GM19193 (cell line): ENCODE results near the gene PTPRJ.

ENCODE experiments used
- POLR2A ChIP-seq: IDR thresholded peaks from 4 replicates; pipeline ENCODE4 v1.6.1; 2011; ENCODE audit not compliant: insufficient read depth, insufficient read length; ENCODE audit errors: extremely low read depth

The PTPRJ gene

DNA sequence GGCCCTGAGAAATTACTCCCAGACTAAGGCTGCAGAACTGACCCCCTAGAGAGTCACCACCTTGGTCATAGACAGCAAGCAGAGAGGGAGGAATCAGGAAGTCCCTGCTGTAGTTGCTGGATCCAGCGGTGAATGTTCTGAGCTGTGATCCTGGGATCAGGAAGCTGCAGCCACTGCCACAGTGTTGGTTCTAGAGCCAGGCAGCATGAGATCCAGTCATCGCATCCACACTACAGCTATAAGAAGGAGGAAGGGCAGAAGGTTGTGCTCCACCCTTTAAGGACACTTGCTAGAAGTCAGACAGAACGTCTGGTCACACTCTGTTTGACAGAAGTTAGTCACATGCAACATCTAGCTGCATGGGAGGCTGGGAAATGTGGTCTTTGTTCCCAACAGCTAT is 131.5 kb downstream of the PTPRJ start:
- TF ChIP-seq POLR2A: no peak

DNA sequence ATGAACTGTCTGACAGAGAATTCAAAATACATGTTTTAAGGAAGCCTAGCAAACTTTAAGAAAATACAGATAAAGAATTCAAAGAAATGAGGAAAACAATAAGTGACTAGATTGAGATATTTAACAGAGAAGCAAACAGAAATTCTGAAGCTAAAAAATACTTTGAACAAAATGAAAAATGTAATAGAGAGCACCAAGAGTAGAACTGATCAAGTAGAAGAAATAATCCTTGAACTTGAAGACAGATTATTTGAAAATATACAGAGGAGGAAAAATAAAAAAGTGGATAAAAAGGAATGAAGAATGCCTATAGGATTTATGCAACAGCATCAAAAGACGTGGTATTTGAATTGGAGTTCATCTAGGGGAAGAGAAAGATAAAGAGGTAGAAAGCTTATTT is 134.4 kb downstream of the PTPRJ start:
- no peak for TF ChIP-seq POLR2A

DNA sequence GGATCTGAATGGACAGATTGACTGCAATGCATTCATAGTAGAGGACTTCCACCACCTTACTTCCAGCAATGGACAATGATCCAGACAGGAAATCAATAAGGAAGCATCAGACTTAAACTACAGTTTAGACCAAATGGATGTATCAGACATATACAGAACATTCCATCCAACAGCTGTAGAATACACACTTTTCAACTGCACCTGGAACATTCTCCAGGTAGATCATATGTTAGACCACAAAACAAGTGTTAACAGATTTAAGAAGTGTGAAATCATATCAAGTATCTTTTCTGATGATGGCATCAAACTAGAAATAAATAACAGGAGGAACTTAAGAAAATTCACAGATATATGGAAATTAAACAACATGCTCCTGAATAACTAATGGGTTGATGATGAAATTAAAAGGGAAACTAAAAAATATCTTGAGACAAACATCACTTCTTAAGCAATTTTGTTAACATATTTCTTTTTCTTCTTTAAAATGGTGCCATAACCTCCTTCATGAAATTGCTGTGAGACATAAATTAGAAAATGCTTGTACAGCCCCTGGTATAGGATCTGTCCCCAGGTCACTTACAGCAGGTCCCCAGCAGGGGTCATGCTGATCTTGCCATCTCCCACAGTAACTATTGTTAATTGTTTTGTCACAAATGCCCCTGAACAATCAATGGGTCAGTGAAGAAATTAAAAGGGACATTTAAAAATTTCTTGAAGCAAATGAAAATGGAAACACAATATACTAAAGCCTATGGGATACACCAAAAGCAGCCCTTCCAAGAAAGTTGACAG is 136.3 kb downstream of the PTPRJ start:
- TF ChIP-seq POLR2A: no peak

DNA sequence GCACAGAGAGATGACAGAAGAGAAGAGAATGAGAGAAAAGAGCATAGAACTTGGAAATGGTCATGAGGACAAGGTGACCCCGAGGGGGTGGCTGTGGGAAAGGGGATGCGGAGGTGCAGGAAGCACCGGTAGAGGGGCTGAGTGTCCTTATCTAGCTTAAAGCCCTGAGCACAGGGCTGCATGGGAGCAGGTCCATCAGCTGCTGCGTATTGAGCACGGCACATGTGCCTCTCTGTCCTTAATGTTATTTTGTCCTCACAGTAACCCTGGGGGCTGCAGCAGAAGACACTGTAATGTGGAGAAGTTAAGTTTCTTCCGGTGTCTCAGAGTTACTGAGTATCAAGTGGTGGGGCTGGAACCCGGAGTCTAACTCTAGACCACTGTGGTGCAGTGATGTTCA is 141.9 kb downstream of the PTPRJ start:
- TF ChIP-seq POLR2A: no peak

DNA sequence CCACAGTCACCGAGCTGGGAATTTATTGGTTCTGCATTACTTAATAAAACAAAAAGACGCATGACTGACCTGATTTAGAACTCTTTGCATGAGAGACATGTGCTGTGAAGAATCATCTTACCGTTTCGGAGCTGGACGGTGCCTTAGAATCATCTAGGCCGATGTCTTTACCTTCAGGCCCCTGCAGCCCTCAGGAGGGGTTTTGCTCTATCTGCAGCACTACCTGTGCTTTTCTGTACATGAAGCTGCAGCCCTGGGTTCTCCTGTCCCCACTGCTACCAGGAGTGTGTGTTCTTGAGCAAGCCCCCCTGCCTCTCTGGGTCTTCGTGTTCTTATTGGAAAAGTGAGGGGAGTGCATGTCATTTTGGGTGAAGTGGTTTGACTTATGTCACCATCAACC is 142.3 kb downstream of the PTPRJ start:
- TF ChIP-seq POLR2A: no peak

GRCh38 chr11:48123254-48123875 is 143.0 kb downstream of the PTPRJ start:
- TF ChIP-seq POLR2A: no peak

DNA sequence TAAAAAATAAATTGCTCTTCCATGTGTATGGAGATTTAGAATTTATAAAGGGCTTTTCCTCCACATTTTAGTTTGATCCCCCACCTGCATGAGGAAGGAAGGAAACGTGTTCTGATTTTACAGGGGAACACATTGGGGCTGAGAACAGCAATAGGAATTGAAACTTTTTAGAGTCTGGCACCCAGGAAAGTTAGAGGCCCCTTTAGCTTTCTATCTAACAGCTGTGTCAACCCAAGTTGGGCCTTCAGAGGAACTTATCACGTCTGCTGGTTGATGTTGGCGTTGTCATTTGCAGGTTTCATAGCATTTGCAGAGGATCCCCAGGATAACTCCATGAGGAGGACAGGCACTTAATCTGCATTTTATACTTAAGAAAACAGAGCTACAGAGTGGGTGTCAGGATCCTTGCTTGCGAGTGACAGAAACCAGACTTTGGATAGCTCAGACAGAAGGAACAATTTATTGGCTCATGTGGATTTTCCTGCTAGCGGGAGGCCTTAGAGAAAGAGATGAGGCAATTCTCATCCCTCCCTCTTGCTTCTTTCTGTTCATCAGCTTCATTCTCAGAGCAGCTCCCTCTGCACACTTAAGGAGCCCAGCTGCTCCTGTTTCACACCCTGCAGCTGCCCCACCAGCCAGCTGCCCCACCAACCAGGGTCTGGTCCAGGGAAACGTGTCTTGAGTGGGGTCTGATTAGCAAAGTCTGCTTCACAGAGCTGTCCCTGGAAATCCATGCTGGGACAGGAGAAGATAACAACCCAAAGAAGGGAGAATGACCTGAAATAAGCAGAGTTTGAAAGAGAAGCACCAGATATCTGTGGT is 143.8 kb downstream of the PTPRJ start:
- TF ChIP-seq POLR2A: no peak

GRCh38 chr11:48124880-48125279 is 144.5 kb downstream of the PTPRJ start:
- TF ChIP-seq POLR2A: no peak

GRCh38 chr11:48125866-48126265 is 145.5 kb downstream of the PTPRJ start:
- TF ChIP-seq POLR2A: no peak

DNA sequence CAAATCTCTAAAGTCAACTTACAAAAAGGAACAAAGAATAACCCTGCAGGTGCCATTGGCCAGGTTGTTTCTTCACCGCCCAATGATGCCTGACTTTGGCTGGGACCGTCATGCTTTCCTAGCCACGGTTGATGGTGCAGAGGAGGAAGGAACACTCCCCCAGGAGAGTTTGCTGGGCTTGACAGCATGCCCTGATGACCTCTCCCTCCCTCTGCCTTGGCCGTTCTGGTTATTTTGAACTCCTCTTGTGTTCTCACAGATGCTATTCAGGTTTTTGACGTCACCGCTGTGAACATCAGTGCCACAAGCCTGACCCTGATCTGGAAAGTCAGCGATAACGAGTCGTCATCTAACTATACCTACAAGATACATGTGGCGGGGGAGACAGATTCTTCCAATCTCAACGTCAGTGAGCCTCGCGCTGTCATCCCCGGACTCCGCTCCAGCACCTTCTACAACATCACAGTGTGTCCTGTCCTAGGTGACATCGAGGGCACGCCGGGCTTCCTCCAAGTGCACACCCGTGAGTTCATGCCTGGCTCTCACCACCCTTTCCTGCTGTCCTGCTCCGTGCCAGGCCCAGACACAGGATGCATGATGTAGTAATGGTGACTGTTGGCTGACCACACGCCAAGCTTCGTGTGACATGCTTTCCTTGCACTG is 147.3 kb downstream of the PTPRJ start:
- no peak for TF ChIP-seq POLR2A

GRCh38 chr11:48129697-48130395 is 149.5 kb downstream of the PTPRJ start:
- TF ChIP-seq POLR2A: no peak

DNA sequence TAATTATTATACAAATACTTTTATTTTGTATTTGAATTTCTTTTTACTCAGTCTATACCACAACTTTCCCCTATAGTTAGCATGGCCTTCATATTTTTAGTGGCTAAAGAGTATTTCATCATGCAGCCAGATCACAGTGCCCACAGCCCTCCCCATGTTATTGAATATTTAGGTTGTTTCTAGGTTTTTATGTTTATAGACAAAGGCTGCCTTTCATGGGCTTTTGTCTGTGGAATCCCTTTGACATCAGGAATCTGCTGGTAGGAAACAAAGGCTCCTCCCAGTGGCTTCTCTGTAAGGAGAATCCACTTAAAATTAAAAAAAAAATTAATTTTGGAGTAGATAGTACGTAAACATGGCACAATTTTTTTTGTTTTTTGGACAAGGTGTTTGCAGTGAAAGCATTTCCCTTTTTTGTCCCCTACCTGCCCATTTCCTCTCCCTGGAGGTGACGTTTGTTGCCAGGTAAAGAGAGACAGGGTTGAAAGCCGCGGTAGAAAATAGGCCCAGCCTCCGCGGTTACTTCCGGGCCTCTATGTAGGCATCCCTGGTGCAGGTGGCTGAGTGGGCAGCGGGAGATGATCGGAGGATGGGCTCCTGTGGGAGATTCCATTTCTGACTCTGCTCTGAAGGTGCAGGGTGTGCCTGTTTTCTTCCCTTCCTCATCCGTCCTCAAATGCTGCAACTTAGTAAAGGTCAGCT is 154.0 kb downstream of the PTPRJ start:
- TF ChIP-seq POLR2A: no peak

DNA sequence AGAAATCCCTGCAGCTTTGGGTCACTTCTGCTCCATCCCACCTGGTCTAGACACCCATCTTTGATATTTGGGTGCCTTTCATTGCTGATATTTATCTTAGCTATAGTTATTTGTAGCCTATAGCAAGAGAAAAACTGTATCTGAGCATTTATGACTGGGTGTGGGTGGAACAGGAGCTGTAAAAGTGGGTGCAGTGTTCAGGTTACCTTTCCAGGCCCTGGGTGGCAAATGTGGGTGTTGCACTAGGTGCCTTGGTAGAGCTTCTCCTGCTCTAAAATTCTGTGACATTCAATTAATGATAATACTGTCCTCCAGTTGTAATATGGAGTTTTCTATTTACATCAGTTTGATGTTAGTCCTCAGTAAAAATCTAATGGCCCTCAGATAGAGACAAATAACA is 157.9 kb downstream of the PTPRJ start:
- no peak for TF ChIP-seq POLR2A
